GM13976 (cell line): ENCODE results near the gene NALCN.

ENCODE experiments used
- DNase-seq: peaks from one replicate; pipeline ENCODE4 v3.0.0; 2012; ENCODE audit warnings: low spot score
- CTCF ChIP-seq: IDR thresholded peaks from 2 replicates; pipeline ENCODE4 v1.5.1; 2012; ENCODE audit warnings: borderline replicate concordance, mild to moderate bottlenecking; ENCODE audit not compliant: insufficient read depth; ENCODE audit errors: extremely low read depth, missing control alignments, control extremely low read depth
- in situ Hi-C: fragments of 300-500 bp; cut with MboI; formaldehyde crosslinking; loops from one replicate; pipeline ENCODE4 v1.12.0; 2022; ENCODE audit warnings: low sequenced_read_pairs, mixed read lengths, inconsistent platforms; ENCODE audit not compliant: unreplicated experiment

The NALCN gene

GRCh38 chr13:101401196-101401595 lies 15.1 kb downstream of the NALCN start:
- TF ChIP-seq CTCF = no peak
- in situ Hi-C loops = no loop called here
- no peak for DNase-seq

GRCh38 chr13:101399365-101399764 lies 16.9 kb downstream of the NALCN start:
- no peak for DNase-seq
- TF ChIP-seq CTCF = no peak
- in situ Hi-C loops = no loop called here

- no peak for DNase-seq
- TF ChIP-seq CTCF = no peak
- in situ Hi-C loops = no loop called here
These were observed 17.4 kb downstream of the NALCN start for GRCh38 chr13:101398920-101399319.

DNA sequence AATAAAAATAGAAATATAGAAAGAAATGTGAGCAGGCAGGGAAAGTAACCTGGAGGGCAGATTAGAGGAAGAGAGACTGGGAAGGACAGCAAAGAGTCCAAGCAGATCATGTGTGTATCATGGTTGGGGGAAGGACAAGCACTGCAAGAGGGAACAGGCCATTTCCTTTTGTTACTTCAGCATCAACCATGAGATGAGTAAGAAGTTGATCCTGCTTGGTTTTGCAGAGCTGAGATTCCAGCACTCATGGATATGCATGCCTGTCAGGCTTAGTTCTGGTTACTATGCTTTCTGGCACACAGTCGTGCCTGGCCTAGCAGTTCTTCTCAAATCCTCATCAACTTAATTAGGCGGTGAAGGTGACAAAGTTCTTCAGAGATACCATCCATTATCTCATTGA lies 18.1 kb downstream of the NALCN start:
- no peak for TF ChIP-seq CTCF
- in situ Hi-C loops = no loop called here
- DNase-seq = no peak

DNA sequence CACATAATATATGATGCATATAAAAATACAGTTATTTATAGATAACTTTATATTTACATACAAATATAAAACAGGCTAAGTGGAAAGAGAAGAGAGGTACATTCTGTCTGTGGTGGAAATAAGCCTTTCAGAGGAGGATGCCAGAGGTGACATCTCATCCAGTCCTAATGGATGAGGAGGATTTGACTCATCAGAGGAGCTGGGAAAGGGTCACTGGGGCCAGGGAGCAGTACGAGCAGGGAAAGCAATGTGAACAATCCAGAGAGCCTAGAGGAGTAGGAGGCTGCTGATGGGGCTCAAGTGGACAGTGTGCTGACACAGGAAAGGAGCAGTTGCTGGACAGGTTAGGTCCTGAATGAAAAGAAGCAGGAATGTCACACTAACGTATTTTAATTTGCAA lies 18.6 kb downstream of the NALCN start:
- no peak for TF ChIP-seq CTCF
- in situ Hi-C loops = no loop called here

DNA sequence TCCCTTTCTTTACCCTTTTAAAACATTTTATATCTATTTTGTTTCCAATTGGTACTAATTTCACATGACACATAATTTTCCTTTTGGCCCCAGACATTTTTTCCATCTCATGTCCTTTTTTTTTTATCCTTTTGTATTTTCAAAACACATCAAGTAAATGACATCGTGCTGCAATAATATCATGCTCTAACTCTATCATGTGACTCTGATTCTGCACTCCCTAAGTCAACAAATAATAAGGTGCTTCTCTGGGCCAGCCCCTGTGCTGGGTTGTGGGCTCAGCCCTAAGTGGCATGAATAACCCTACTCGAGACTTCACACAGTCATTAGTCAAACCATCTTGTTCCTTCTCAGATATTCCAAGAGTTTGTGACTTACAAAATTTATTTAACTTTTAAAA lies 21.7 kb downstream of the NALCN start:
- no peak for DNase-seq
- no peak for TF ChIP-seq CTCF
- in situ Hi-C loops = no loop called here

More for the DNA sequence above, 18.6 kb downstream of the NALCN start:
- DNase-seq = no peak

- no peak for TF ChIP-seq CTCF
- in situ Hi-C loops = no loop called here
These were observed 23.2 kb downstream of the NALCN start for GRCh38 chr13:101393140-101393539.

More at GRCh38 chr13:101393140-101393539, 23.2 kb downstream of the NALCN start:
- no peak for DNase-seq
